8988T (cell line): ENCODE data around the gene DOCK9.

Source experiments
- DNase-seq: peaks from one replicate; pipeline ENCODE4 v3.0.0; 2011

DOCK9 gene

GRCh38 chr13:98972059-98972458 lies 5.8 kb downstream of the DOCK9 start:
- no peak for DNase-seq

- no peak for DNase-seq
These were observed 7.5 kb downstream of the DOCK9 start for GRCh38 chr13:98970330-98970729.

GRCh38 chr13:98967491-98967890 lies 10.4 kb downstream of the DOCK9 start:
- no peak for DNase-seq

GRCh38 chr13:98966019-98966418 lies 11.8 kb downstream of the DOCK9 start:
- DNase-seq: no peak

GRCh38 chr13:98965325-98965724 lies 12.5 kb downstream of the DOCK9 start:
- DNase-seq: no peak

- DNase-seq: no peak
These were observed 13.9 kb downstream of the DOCK9 start for GRCh38 chr13:98963917-98964316.

- no peak for DNase-seq
These were observed 14.8 kb downstream of the DOCK9 start for GRCh38 chr13:98962901-98963590.

- no peak for DNase-seq
These were observed 16.3 kb downstream of the DOCK9 start for GRCh38 chr13:98961503-98962105.

GRCh38 chr13:98960606-98961502 lies 17.0 kb downstream of the DOCK9 start:
- no peak for DNase-seq

GRCh38 chr13:98959786-98960605 lies 17.9 kb downstream of the DOCK9 start:
- no peak for DNase-seq

- no peak for DNase-seq
These were observed 18.6 kb downstream of the DOCK9 start for GRCh38 chr13:98959291-98959690.

GRCh38 chr13:98958443-98958794 lies 19.4 kb downstream of the DOCK9 start:
- DNase-seq: no peak

- no peak for DNase-seq
These were observed 20.0 kb downstream of the DOCK9 start for GRCh38 chr13:98957731-98958442.

GRCh38 chr13:98955336-98955735 lies 22.5 kb downstream of the DOCK9 start:
- DNase-seq: no peak

- DNase-seq: no peak
These were observed 23.6 kb downstream of the DOCK9 start for GRCh38 chr13:98954313-98954712.

- DNase-seq: no peak
These were observed 26.6 kb downstream of the DOCK9 start for GRCh38 chr13:98951266-98951665.

- no peak for DNase-seq
These were observed 27.2 kb downstream of the DOCK9 start for GRCh38 chr13:98950705-98951104.

- DNase-seq: no peak
These were observed 29.9 kb downstream of the DOCK9 start for GRCh38 chr13:98947925-98948324.

- no peak for DNase-seq
These were observed 31.8 kb downstream of the DOCK9 start for GRCh38 chr13:98945863-98946605.

GRCh38 chr13:98944336-98944735 lies 33.5 kb downstream of the DOCK9 start:
- no peak for DNase-seq

- no peak for DNase-seq
These were observed 34.9 kb downstream of the DOCK9 start for GRCh38 chr13:98942997-98943396.

- no peak for DNase-seq
These were observed 35.4 kb downstream of the DOCK9 start for GRCh38 chr13:98942485-98942884.
